GM06990 (cell line): ENCODE results near the gene CLASP1.
"Not testable (repeated sequence)": the region's sequence is repeated elsewhere in the genome, so short reads cannot be mapped to it uniquely, and the experiment has no call there.

Source experiments
- DNase-seq: peaks from one replicate; pipeline ENCODE4 v3.0.0-alpha.2; 2011; ENCODE audit not compliant: insufficient read length; ENCODE audit errors: extremely low read depth
- H3K27me3 ChIP-seq: replicated peaks from 2 replicates; pipeline ENCODE4 v1.6.0; 2011; ENCODE audit warnings: low read length; ENCODE audit not compliant: control insufficient read depth, insufficient read depth
- H3K36me3 ChIP-seq: 2 replicates; pipeline ENCODE4 v1.5.1; 2011; ENCODE audit warnings: low read length; ENCODE audit not compliant: control insufficient read depth, insufficient read depth
- H3K4me3 ChIP-seq: replicated peaks from 2 replicates; pipeline ENCODE4 v1.5.1; 2011; ENCODE audit warnings: low read depth, mild to moderate bottlenecking, control low read depth, low read length
- CTCF ChIP-seq: IDR thresholded peaks from 2 replicates; pipeline ENCODE4 v1.5.1; 2011; ENCODE audit warnings: low read length, control low read depth, mild to moderate bottlenecking, inconsistent platforms; ENCODE audit not compliant: insufficient read depth, poor library complexity, severe bottlenecking

CLASP1 gene

DNA sequence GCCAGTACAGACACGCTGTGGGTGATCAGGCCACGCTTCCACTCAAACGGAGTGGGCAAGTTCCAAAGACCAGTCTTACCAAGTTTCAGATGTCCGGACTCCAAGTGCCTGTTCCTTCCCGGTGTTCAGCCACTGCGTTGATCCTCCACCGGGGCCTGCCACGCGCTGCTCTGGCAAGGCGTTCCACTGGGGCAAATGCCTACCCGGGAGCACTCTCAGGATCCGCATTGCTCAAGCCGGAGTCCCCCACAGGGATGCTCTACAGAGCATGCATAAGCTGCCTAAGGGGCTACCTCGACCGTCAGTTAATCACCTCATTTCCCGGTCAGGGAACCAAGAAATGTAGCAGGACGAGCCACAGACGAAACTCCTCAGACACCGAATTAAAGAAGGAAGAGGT is 37.0 kb upstream of the CLASP1 start:
- no peak overlapping the region for H3K4me3 ChIP-seq
- no peak for DNase-seq
- no peaks in the 10 kb centered on the region for H3K27me3 ChIP-seq
- TF ChIP-seq CTCF: no peak
- H3K36me3 ChIP-seq: no peaks in the 10 kb centered on the region

- TF ChIP-seq CTCF: no peak
- Histone ChIP-seq H3K36me3 (no peaks in the 10 kb centered on the region), H3K4me3 (no peak overlapping the region), H3K27me3 (no peaks in the 10 kb centered on the region)
- DNase-seq: no peak
Observed at GRCh38 chr2:121682396-121683298, 33.4 kb upstream of the CLASP1 start.

DNA sequence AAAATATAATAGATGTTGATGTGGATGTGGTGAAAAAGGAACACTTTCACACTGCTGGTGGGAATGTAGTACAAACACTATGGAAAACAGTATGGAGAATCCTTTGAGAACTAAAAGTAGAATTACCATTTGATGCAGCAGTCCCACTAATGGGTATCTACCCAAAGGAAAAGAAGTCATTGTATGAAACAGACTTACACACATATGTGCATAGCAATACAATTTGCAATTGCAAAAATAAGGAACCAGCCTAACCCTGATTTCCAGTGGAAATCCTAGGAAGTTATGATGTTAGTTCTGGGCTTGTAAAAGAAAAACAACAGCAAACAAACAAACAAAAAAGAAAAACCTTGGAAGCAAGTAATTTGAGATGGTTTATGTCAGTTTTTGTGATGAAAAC is 28.6 kb upstream of the CLASP1 start:
- no peak for TF ChIP-seq CTCF
- no peaks in the 10 kb centered on the region for H3K36me3 ChIP-seq
- no peak overlapping the region for H3K4me3 ChIP-seq
- no peak for DNase-seq
- H3K27me3 ChIP-seq: no peaks in the 10 kb centered on the region

DNA sequence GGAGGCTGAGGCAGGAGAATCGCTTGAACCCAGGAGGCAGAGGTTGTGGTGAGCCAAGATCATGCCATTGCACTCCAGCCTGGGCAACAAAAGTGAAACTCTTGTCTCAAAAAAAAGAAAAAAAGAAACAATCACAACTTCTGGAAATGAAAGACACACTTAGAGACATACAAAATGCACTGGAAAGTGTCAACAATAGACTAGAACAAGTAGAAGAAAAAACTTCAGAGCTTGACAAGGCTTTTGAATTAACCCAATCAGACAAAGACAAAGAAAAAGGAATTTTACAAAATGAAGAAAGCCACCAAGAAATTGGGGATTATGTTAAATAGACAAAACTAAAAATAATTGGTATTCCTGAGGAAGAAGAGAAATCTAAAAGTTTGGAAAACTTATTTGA is 22.4 kb upstream of the CLASP1 start:
- H3K27me3 ChIP-seq, H3K36me3 ChIP-seq, DNase-seq, H3K4me3 ChIP-seq: not testable (repeated sequence)

GRCh38 chr2:121670181-121670580 is 20.9 kb upstream of the CLASP1 start:
- Histone ChIP-seq H3K27me3 (no peaks in the 10 kb centered on the region), H3K4me3 (no peak overlapping the region), H3K36me3 (no peaks in the 10 kb centered on the region)
- no peak for TF ChIP-seq CTCF
- DNase-seq: no peak

DNA sequence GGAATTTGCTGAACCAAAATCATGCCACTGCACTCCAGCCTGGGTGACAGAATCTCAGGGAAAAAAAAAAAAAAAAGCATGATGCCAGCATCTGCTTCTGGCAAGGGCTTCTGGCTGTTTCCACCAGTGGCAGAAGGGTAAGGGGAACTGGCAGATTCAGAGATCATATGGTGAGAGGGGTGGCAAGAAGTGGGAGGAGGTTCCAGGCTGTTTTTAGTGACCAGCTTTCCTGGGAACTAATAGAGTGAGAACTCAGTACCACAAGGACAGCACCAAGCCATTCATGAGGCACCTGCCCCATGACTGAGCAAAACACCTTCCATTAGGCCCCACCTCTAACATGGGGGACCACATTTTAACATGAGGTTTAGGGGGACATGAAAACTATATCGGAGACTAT is 18.4 kb upstream of the CLASP1 start:
- no peak for TF ChIP-seq CTCF
- H3K27me3 ChIP-seq: no peaks in the 10 kb centered on the region
- no peak for DNase-seq

More for the DNA sequence above, 18.4 kb upstream of the CLASP1 start:
- Histone ChIP-seq H3K36me3 (no peaks in the 10 kb centered on the region), H3K4me3 (no peak overlapping the region)
